Fibroblast of lung (primary cell): ENCODE results near the gene CREB5.

Source experiments
- CTCF ChIP-seq, 2 donors: IDR thresholded peaks in 1 of 2; conservative IDR thresholded peaks in 1 of 2; 1 replicate in 1 of 2; 2 replicates in 1 of 2; pipeline ENCODE4 v1.5.1; 2011 to 2012; ENCODE audit warnings: low read length in 2 of 2, control low read depth in 1 of 2, inconsistent platforms in 1 of 2, low read depth in 1 of 2, mild to moderate bottlenecking in 1 of 2
- EZH2 ChIP-seq: IDR thresholded peaks from 2 replicates; pipeline ENCODE4 v1.5.1; 2012; ENCODE audit warnings: low read length, control low read depth, mild to moderate bottlenecking; ENCODE audit errors: missing control alignments

- TF ChIP-seq CTCF (conservative IDR thresholded peaks at IDR 0.05 in 1 of 2, IDR thresholded peaks at IDR 0.05 in 1 of 2; ENCODE audit: low read depth in 1 of 2, low read length in 2 of 2) (no peak), EZH2 (no peak)
Measured at GRCh38 chr7:28478656-28479055, 66.3 kb downstream of the CREB5 start.
